K562 (cell line): ENCODE measurements around the gene SLC6A16. TPM values are rescaled to one million over a fixed set of nuclear protein-coding genes. Genes with fewer than 3 reads are reported as not detected.

Experiments
- CEBPB ChIP-seq: fragments of 450-650 bp; IDR thresholded peaks from 2 replicates; pipeline ENCODE4 v1.6.1; 2016; ENCODE audit warnings: missing genetic modification characterization, missing compliant biosample characterization
- DNMT1 ChIP-seq: fragments of 450-650 bp; IDR thresholded peaks from 2 replicates; pipeline ENCODE4 v1.6.1; 2016; ENCODE audit warnings: antibody characterized with exemption, mild to moderate bottlenecking
- FOXP4 ChIP-seq: sonication (generic); formaldehyde crosslinking; IDR thresholded peaks from 2 replicates; pipeline ENCODE4 v1.8.0; 2022; ENCODE audit warnings: mild to moderate bottlenecking, missing genetic modification reagents, borderline replicate concordance
- HDAC1 ChIP-seq, 2 experiments: fragments of 450-650 bp; IDR thresholded peaks; 2 replicates each; pipeline ENCODE4 v1.6.1; 2016 to 2017; ENCODE audit warnings: inconsistent platforms in 1 of 2, mild to moderate bottlenecking in 1 of 2, moderate library complexity in 1 of 2
- HLTF ChIP-seq: fragments of 450-650 bp; IDR thresholded peaks from 2 replicates; pipeline ENCODE4 v1.6.1; 2016
- HMGN3 ChIP-seq: IDR thresholded peaks from 2 replicates; pipeline ENCODE4 v1.6.1; 2011; ENCODE audit warnings: borderline replicate concordance, low read depth, mild to moderate bottlenecking, mixed read lengths, low read length; ENCODE audit not compliant: insufficient read length; ENCODE audit errors: extremely low read depth
- NFIC ChIP-seq: fragments of 450-650 bp; IDR thresholded peaks from 2 replicates; pipeline ENCODE4 v1.6.1; 2017; ENCODE audit warnings: mild to moderate bottlenecking, inconsistent platforms
- PML ChIP-seq: IDR thresholded peaks from 2 replicates; pipeline ENCODE4 v1.6.1; 2012; ENCODE audit warnings: low read length, inconsistent platforms
- TAF9B ChIP-seq: fragments of 450-650 bp; IDR thresholded peaks from 2 replicates; pipeline ENCODE4 v1.6.1; 2018; ENCODE audit warnings: mild to moderate bottlenecking; ENCODE audit not compliant: partially characterized antibody
- ZNF384 ChIP-seq: IDR thresholded peaks from 2 replicates; pipeline ENCODE4 v1.6.1; 2012; ENCODE audit warnings: low read depth, low read length, improper control_type of control experiment
- polyA plus RNA-seq, 8 experiments: library from polyadenylated mRNA; depleted of rRNA in 4 of 8; stranded (reverse) in 5 of 8; unstranded in 3 of 8; fragments of >200 nt; fragmentation: Nextera tagmentation in 2 of 8; fragmentation: Illumina TruSeq in 1 of 8; extraction: Ambion mirVana in 2 of 8; extraction: Trizol in 1 of 8; gene quantifications; 2 replicates each; pipeline versions ENCODE4 v1.2.1 to v1.2.3, GENCODE V29; 2011 to 2014; ENCODE audit warnings: inconsistent platforms in 1 of 8, missing spikeins in 1 of 8
- total RNA-seq, 7 experiments: library from RNA; depleted of rRNA in 6 of 7; stranded (reverse); fragments of >200 nt in 6 of 7; fragmentation: Illumina TruSeq in 2 of 7; extraction: Trizol in 2 of 7; gene quantifications; 2 replicates each; pipeline versions ENCODE4 v1.2.1 to v1.2.3, GENCODE V29; 2011 to 2021; ENCODE audit warnings: low replicate concordance in 1 of 7
- TF ChIP-seq, protein P1 (sequence below), 2 experiments: fragments of 450-650 bp in 1 of 2; sonication (generic) in 1 of 2; formaldehyde crosslinking in 1 of 2; IDR thresholded peaks; 2 replicates each; pipeline versions ENCODE4 v1.7.1 to v1.9.0; 2016 to 2022; ENCODE audit warnings: inconsistent platforms in 1 of 2, mild to moderate bottlenecking in 1 of 2, missing genetic modification reagents in 1 of 2
- TF ChIP-seq, protein P2 (sequence below): fragments of 250-450 bp; sonication (Bioruptor Pico); IDR thresholded peaks from 2 replicates; pipeline ENCODE4 v1.9.0; 2021; ENCODE audit warnings: mild to moderate bottlenecking, inconsistent platforms

The SLC6A16 gene
- total and polyA plus RNA-seq, 9 of the 15 experiments (the other 6 are each of a cell fraction or from before 2014, with no cell fraction given): 0.05 to 0.95 (median 0.36) TPM

- TF ChIP-seq FOXP4 (CRISPR knock-in tag) (0 out of 2 replicates have a peak, but pooled peaks have one; percentile 32), HLTF (0 out of 2 replicates have a peak, but pooled peaks have one; percentile 26), HDAC1 (IDR thresholded peaks at IDR 0.05) (0 out of 4 replicates have a peak, but pooled peaks of 1 of the 2 experiments have one; percentile 47), NFIC (0 out of 2 replicates have a peak, but pooled peaks have one; percentile 5), ZNF384 (0 out of 2 replicates have a peak, but pooled peaks have one; percentile 32), DNMT1 (no peak), CEBPB (peak; percentile 95), PML (no peak), TAF9B (no peak), HMGN3 (no peak)
- TF ChIP-seq, protein P1, sequence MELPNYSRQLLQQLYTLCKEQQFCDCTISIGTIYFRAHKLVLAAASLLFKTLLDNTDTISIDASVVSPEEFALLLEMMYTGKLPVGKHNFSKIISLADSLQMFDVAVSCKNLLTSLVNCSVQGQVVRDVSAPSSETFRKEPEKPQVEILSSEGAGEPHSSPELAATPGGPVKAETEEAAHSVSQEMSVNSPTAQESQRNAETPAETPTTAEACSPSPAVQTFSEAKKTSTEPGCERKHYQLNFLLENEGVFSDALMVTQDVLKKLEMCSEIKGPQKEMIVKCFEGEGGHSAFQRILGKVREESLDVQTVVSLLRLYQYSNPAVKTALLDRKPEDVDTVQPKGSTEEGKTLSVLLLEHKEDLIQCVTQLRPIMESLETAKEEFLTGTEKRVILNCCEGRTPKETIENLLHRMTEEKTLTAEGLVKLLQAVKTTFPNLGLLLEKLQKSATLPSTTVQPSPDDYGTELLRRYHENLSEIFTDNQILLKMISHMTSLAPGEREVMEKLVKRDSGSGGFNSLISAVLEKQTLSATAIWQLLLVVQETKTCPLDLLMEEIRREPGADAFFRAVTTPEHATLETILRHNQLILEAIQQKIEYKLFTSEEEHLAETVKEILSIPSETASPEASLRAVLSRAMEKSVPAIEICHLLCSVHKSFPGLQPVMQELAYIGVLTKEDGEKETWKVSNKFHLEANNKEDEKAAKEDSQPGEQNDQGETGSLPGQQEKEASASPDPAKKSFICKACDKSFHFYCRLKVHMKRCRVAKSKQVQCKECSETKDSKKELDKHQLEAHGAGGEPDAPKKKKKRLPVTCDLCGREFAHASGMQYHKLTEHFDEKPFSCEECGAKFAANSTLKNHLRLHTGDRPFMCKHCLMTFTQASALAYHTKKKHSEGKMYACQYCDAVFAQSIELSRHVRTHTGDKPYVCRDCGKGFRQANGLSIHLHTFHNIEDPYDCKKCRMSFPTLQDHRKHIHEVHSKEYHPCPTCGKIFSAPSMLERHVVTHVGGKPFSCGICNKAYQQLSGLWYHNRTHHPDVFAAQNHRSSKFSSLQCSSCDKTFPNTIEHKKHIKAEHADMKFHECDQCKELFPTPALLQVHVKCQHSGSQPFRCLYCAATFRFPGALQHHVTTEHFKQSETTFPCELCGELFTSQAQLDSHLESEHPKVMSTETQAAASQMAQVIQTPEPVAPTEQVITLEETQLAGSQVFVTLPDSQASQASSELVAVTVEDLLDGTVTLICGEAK (IDR thresholded peaks at IDR 0.05): peak; percentile 73
- TF ChIP-seq, protein P1 (CRISPR knock-in tag; IDR thresholded peaks at IDR 0.05): no peak
- TF ChIP-seq, protein P2, sequence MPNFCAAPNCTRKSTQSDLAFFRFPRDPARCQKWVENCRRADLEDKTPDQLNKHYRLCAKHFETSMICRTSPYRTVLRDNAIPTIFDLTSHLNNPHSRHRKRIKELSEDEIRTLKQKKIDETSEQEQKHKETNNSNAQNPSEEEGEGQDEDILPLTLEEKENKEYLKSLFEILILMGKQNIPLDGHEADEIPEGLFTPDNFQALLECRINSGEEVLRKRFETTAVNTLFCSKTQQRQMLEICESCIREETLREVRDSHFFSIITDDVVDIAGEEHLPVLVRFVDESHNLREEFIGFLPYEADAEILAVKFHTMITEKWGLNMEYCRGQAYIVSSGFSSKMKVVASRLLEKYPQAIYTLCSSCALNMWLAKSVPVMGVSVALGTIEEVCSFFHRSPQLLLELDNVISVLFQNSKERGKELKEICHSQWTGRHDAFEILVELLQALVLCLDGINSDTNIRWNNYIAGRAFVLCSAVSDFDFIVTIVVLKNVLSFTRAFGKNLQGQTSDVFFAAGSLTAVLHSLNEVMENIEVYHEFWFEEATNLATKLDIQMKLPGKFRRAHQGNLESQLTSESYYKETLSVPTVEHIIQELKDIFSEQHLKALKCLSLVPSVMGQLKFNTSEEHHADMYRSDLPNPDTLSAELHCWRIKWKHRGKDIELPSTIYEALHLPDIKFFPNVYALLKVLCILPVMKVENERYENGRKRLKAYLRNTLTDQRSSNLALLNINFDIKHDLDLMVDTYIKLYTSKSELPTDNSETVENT: no peak
Measured at GRCh38 chr19:49364083-49364737, 39.2 kb upstream of the SLC6A16 start (continued).
